HEK293 (cell line): ENCODE measurements around the gene STK11.
A peak's percentile ranks its signal among the peaks of the same experiment; 100 is the strongest.

ENCODE experiments used
- ATF2 ChIP-seq: fragments of 450-650 bp; formaldehyde crosslinking; IDR thresholded peaks from 2 replicates; pipeline ENCODE4 v1.5.1; 2016; ENCODE audit warnings: missing biosample characterization, missing genetic modification characterization, low read depth
- GLIS1 ChIP-seq: fragments of 450-650 bp; formaldehyde crosslinking; IDR thresholded peaks from 2 replicates; pipeline ENCODE4 v1.5.1; 2016; ENCODE audit warnings: missing biosample characterization, missing genetic modification characterization
- IKZF3 ChIP-seq: fragments of 450-650 bp; IDR thresholded peaks from 2 replicates; pipeline ENCODE4 v1.5.0; 2018; ENCODE audit warnings: missing biosample characterization, mild to moderate bottlenecking, missing genetic modification characterization, moderate library complexity
- KLF10 ChIP-seq: fragments of 450-650 bp; IDR thresholded peaks from 2 replicates; pipeline ENCODE4 v1.5.1; 2018; ENCODE audit warnings: missing biosample characterization, mild to moderate bottlenecking, missing genetic modification characterization
- KLF8 ChIP-seq: fragments of 450-650 bp; formaldehyde crosslinking; IDR thresholded peaks from 2 replicates; pipeline ENCODE4 v1.5.1; 2016; ENCODE audit warnings: missing biosample characterization, missing genetic modification characterization
- MYNN ChIP-seq: fragments of 450-650 bp; formaldehyde crosslinking; IDR thresholded peaks from 2 replicates; pipeline ENCODE4 v1.5.1; 2016; ENCODE audit warnings: missing biosample characterization, missing genetic modification characterization, borderline replicate concordance
- PBX3 ChIP-seq: sonication (generic); formaldehyde crosslinking; IDR thresholded peaks from 2 replicates; pipeline ENCODE4 v1.8.1; 2022; ENCODE audit warnings: mild to moderate bottlenecking, moderate library complexity, missing genetic modification reagents
- SP2 ChIP-seq: fragments of 450-650 bp; formaldehyde crosslinking; IDR thresholded peaks from 2 replicates; pipeline ENCODE4 v1.5.1; 2016; ENCODE audit warnings: missing biosample characterization, missing genetic modification characterization
- ZBTB11 ChIP-seq: fragments of 450-650 bp; formaldehyde crosslinking; conservative IDR thresholded peaks from 2 replicates; pipeline ENCODE4 v1.5.1; 2016; ENCODE audit warnings: low read depth, missing biosample characterization, missing genetic modification characterization
- ZEB2 ChIP-seq: fragments of 450-650 bp; formaldehyde crosslinking; IDR thresholded peaks from 2 replicates; pipeline ENCODE4 v1.5.1; 2016; ENCODE audit warnings: missing biosample characterization, missing genetic modification characterization
- ZFHX2 ChIP-seq: fragments of 450-650 bp; formaldehyde crosslinking; conservative IDR thresholded peaks from 2 replicates; pipeline ENCODE4 v1.5.1; 2016; ENCODE audit warnings: missing biosample characterization, missing genetic modification characterization
- ZFP3 ChIP-seq: fragments of 450-650 bp; formaldehyde crosslinking; IDR thresholded peaks from 2 replicates; pipeline ENCODE4 v1.5.1; 2016; ENCODE audit warnings: low read depth, missing biosample characterization, missing genetic modification characterization
- ZNF202 ChIP-seq: fragments of 450-650 bp; formaldehyde crosslinking; IDR thresholded peaks from 2 replicates; pipeline ENCODE4 v1.5.1; 2016; ENCODE audit warnings: missing biosample characterization, missing genetic modification characterization, borderline replicate concordance
- ZNF302 ChIP-seq: fragments of 450-650 bp; formaldehyde crosslinking; IDR thresholded peaks from 2 replicates; pipeline ENCODE4 v1.5.1; 2016; ENCODE audit warnings: missing biosample characterization, missing genetic modification characterization, low read depth
- ZNF324 ChIP-seq: fragments of 450-650 bp; formaldehyde crosslinking; IDR thresholded peaks from 2 replicates; pipeline ENCODE4 v1.5.1; 2016; ENCODE audit warnings: missing biosample characterization, missing genetic modification characterization
- ZNF48 ChIP-seq: fragments of 450-650 bp; formaldehyde crosslinking; IDR thresholded peaks from 2 replicates; pipeline ENCODE4 v1.5.1; 2016; ENCODE audit warnings: missing biosample characterization, missing genetic modification characterization
- ZNF560 ChIP-seq: fragments of 450-650 bp; formaldehyde crosslinking; IDR thresholded peaks from 2 replicates; pipeline ENCODE4 v1.5.1; 2017; ENCODE audit warnings: missing biosample characterization, missing genetic modification characterization, borderline replicate concordance
- ZNF561 ChIP-seq: fragments of 450-650 bp; IDR thresholded peaks from 2 replicates; pipeline ENCODE4 v1.5.1; 2018; ENCODE audit warnings: missing biosample characterization, missing genetic modification characterization, borderline replicate concordance
- ZNF621 ChIP-seq: fragments of 450-650 bp; formaldehyde crosslinking; IDR thresholded peaks from 2 replicates; pipeline ENCODE4 v1.5.1; 2017; ENCODE audit warnings: missing biosample characterization, missing genetic modification characterization
- ZNF623 ChIP-seq: fragments of 450-650 bp; formaldehyde crosslinking; IDR thresholded peaks from 2 replicates; pipeline ENCODE4 v1.5.1; 2016; ENCODE audit warnings: missing biosample characterization, missing genetic modification characterization
- ZNF624 ChIP-seq: fragments of 450-650 bp; formaldehyde crosslinking; IDR thresholded peaks from 2 replicates; pipeline ENCODE4 v1.5.1; 2017; ENCODE audit warnings: missing biosample characterization, missing genetic modification characterization
- ZNF629 ChIP-seq: fragments of 450-650 bp; formaldehyde crosslinking; IDR thresholded peaks from 2 replicates; pipeline ENCODE4 v1.5.1; 2017; ENCODE audit warnings: missing biosample characterization, missing genetic modification characterization
- ZNF660 ChIP-seq: fragments of 450-650 bp; IDR thresholded peaks from 2 replicates; pipeline ENCODE4 v1.5.1; 2018; ENCODE audit warnings: missing biosample characterization, mild to moderate bottlenecking, missing genetic modification characterization
- ZNF768 ChIP-seq: fragments of 450-650 bp; formaldehyde crosslinking; IDR thresholded peaks from 2 replicates; pipeline ENCODE4 v1.5.1; 2018; ENCODE audit warnings: missing biosample characterization, mild to moderate bottlenecking, missing genetic modification characterization
- ZNF792 ChIP-seq: fragments of 450-650 bp; formaldehyde crosslinking; IDR thresholded peaks from 2 replicates; pipeline ENCODE4 v1.5.1; 2016; ENCODE audit warnings: missing biosample characterization, missing genetic modification characterization
- ZNF837 ChIP-seq: fragments of 450-650 bp; formaldehyde crosslinking; IDR thresholded peaks from 2 replicates; pipeline ENCODE4 v1.5.1; 2016; ENCODE audit warnings: missing biosample characterization, missing genetic modification characterization

STK11 gene

GRCh38 chr19:1260749-1261537 is 55.4 kb downstream of the STK11 start (continued):
- TF ChIP-seq MYNN (tag by site-specific recombination) (peak; percentile 8; the same call in 1 of the 2 replicates), ZNF660 (peak; percentile 49; the same call in 1 of the 2 replicates), ZNF621 (tag by site-specific recombination) (no peak), ZNF302 (no peak), IKZF3 (tag by site-specific recombination) (peak; percentile 87), ZNF202 (no peak), ZNF324 (no peak), GLIS1 (0 out of 2 replicates have a peak, but pooled peaks have one; percentile 7), ZNF560 (tag by site-specific recombination) (no peak), ATF2 (tag by site-specific recombination) (peak; percentile 96), ZBTB11 (tag by site-specific recombination) (no peak), PBX3 (CRISPR knock-in tag) (peak; percentile 98), ZNF837 (tag by site-specific recombination) (no peak), KLF10 (tag by site-specific recombination) (peak; percentile 93), ZFP3 (tag by site-specific recombination) (peak; percentile 80; the same call in 1 of the 2 replicates), ZFHX2 (peak; percentile 96), ZNF792 (tag by site-specific recombination) (no peak), KLF8 (tag by site-specific recombination) (peak; percentile 62), ZNF623 (tag by site-specific recombination) (no peak), ZNF624 (tag by site-specific recombination) (no peak), ZNF561 (tag by site-specific recombination) (peak; percentile 85), SP2 (tag by site-specific recombination) (peak; percentile 97), ZNF629 (tag by site-specific recombination) (peak; percentile 82), ZNF768 (tag by site-specific recombination) (no peak), ZEB2 (tag by site-specific recombination) (peak; percentile 16), ZNF48 (no peak)
